ENCODE data around the gene HOXB7.

- TF ChIP-seq, protein P1, sequence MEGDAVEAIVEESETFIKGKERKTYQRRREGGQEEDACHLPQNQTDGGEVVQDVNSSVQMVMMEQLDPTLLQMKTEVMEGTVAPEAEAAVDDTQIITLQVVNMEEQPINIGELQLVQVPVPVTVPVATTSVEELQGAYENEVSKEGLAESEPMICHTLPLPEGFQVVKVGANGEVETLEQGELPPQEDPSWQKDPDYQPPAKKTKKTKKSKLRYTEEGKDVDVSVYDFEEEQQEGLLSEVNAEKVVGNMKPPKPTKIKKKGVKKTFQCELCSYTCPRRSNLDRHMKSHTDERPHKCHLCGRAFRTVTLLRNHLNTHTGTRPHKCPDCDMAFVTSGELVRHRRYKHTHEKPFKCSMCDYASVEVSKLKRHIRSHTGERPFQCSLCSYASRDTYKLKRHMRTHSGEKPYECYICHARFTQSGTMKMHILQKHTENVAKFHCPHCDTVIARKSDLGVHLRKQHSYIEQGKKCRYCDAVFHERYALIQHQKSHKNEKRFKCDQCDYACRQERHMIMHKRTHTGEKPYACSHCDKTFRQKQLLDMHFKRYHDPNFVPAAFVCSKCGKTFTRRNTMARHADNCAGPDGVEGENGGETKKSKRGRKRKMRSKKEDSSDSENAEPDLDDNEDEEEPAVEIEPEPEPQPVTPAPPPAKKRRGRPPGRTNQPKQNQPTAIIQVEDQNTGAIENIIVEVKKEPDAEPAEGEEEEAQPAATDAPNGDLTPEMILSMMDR (IDR thresholded peaks at IDR 0.05 in 4 of 5, conservative IDR thresholded peaks at IDR 0.05 in 1 of 5): no peak
- no peak for TF ChIP-seq POLR2A (IDR thresholded peaks at IDR 0.05)
These were observed 21.9 kb upstream of the HOXB7 start for GRCh38 chr17:48632579-48633265.

Measured in gastrocnemius medialis (tissue), 4 donors.